Measurements from ENCODE around the gene GCNA. TPM values are rescaled to one million over a fixed set of nuclear protein-coding genes. Genes with fewer than 3 reads are reported as not detected.
"Not testable (repeated sequence)": the region's sequence is repeated elsewhere in the genome, so short reads cannot be mapped to it uniquely, and the experiment has no call there.

GCNA gene
- total and polyA plus RNA-seq, 11 donors = 0.56 to 2.0 (median 1.1) TPM

DNA sequence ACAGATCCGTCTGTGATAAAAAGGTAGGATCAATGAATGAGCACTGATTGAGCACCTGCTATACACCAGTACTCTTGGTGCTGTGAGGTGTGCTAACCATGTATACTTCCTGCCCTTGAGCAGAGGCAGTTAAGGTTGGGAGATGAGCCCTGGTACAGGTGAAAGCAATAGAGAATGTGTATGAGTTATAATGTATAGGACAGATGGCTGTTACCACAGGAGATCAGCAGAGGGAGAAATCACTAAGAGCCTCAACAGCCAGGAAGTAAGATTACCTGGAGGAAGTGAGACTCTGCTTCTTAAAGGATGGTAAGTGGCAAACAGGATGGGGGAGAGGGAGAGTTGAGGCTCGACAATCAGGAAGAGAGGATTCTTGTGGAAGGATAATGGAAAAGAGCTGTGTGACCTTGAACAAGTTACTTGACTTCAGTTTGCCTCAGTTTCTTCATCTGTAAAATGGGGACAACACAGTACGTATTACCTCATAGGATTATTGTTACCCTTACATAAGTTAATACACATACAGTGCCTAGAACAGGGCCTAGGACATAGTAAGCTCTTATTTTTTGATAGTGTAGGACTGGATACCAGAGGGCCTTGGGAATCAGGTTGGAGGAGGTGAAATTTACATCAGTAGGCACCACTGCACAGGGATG is 31.0 kb downstream of the GCNA start:
- peaks cover 0 to 82% (median 71%) of the 10 kb centered on the region in 9 donors for H3K36me3 ChIP-seq

DNA sequence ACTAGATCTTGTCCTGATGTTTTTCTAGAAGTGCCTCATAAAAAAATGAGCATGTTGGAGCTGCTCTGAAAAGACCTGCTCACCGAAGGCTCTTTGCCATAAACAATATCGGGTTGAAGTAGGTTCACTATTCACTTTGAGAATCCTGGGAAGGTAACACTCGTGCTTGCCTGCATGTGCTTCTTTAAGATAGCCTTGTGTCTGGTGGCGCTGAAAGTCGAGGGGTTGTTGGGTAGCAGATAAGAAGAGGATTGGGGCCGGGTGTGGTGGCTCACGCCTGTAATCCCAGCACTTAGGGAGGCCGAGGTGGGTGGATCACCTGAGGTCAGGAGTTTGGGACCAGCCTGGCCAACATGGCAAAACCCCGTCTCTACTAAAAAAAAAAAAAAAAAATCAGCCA is 33.5 kb downstream of the GCNA start:
- H3K9me3 ChIP-seq; intact Hi-C loops (cut with DNase I); H3K4me3 ChIP-seq; H3K27me3 ChIP-seq; ATAC-seq; H3K27ac ChIP-seq; DNase-seq: not testable (repeated sequence)
- peaks cover 0 to 12% (median 0%) of the 10 kb centered on the region in 12 donors for H3K4me1 ChIP-seq
- 85 to 97% (median 91%) methylated on average over 9 of the region's 9 CpGs for WGBS, 4 donors
- peaks cover 0 to 66% (median 53%) of the 10 kb centered on the region in 9 donors for H3K36me3 ChIP-seq

More for the DNA sequence above, 31.0 kb downstream of the GCNA start:
- no peaks in the 10 kb centered on the region for H3K27me3 ChIP-seq
- no peaks in the 10 kb centered on the region for H3K9me3 ChIP-seq
- ATAC-seq = no peak
- no peak for DNase-seq
- no peak overlapping the region for H3K4me3 ChIP-seq
- intact Hi-C loops (cut with DNase I) = no loop called here
- WGBS, 4 donors = 76 to 91% (median 85%) methylated on average over 3 of the region's 3 CpGs
- peaks cover 0 to 18% (median 0%) of the 10 kb centered on the region in 12 donors for H3K4me1 ChIP-seq
- TF ChIP-seq POLR2A (IDR thresholded peaks at IDR 0.05) = no peak
- TF ChIP-seq, protein P1, sequence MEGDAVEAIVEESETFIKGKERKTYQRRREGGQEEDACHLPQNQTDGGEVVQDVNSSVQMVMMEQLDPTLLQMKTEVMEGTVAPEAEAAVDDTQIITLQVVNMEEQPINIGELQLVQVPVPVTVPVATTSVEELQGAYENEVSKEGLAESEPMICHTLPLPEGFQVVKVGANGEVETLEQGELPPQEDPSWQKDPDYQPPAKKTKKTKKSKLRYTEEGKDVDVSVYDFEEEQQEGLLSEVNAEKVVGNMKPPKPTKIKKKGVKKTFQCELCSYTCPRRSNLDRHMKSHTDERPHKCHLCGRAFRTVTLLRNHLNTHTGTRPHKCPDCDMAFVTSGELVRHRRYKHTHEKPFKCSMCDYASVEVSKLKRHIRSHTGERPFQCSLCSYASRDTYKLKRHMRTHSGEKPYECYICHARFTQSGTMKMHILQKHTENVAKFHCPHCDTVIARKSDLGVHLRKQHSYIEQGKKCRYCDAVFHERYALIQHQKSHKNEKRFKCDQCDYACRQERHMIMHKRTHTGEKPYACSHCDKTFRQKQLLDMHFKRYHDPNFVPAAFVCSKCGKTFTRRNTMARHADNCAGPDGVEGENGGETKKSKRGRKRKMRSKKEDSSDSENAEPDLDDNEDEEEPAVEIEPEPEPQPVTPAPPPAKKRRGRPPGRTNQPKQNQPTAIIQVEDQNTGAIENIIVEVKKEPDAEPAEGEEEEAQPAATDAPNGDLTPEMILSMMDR (IDR thresholded peaks at IDR 0.05) = no peak
- no peak overlapping the region for H3K27ac ChIP-seq

DNA sequence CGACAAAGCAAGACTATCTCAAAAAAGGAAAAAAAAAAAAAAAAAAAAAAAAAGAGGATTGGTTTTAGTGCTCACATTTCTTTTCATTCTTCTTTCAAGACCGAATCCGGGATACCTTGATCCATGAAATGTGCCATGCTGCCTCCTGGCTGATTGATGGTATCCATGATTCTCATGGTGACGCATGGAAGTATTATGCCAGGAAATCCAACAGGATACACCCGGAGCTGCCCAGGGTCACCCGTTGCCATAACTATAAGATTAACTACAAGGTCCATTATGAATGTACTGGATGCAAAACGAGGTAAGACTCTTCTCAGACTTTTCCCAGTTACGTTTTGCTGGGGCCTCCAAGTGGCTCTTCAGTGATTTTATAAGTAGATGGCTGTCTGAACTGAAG is 34.0 kb downstream of the GCNA start:
- H3K9me3 ChIP-seq = no peaks in the 10 kb centered on the region
- no peak for ATAC-seq
- DNase-seq = no peak
- TF ChIP-seq POLR2A (IDR thresholded peaks at IDR 0.05) = no peak
- TF ChIP-seq, protein P1 (IDR thresholded peaks at IDR 0.05) = no peak
- H3K27me3 ChIP-seq = no peaks in the 10 kb centered on the region
- peaks cover 0 to 7% (median 0%) of the 10 kb centered on the region in 12 donors for H3K4me1 ChIP-seq
- H3K36me3 ChIP-seq = peaks cover 0 to 62% (median 53%) of the 10 kb centered on the region in 9 donors
- H3K4me3 ChIP-seq = no peak overlapping the region
- H3K27ac ChIP-seq = no peak overlapping the region
- intact Hi-C loops (cut with DNase I) = no loop called here
- 72 to 87% (median 83%) methylated on average over 8 of the region's 8 CpGs for WGBS, 4 donors

DNA sequence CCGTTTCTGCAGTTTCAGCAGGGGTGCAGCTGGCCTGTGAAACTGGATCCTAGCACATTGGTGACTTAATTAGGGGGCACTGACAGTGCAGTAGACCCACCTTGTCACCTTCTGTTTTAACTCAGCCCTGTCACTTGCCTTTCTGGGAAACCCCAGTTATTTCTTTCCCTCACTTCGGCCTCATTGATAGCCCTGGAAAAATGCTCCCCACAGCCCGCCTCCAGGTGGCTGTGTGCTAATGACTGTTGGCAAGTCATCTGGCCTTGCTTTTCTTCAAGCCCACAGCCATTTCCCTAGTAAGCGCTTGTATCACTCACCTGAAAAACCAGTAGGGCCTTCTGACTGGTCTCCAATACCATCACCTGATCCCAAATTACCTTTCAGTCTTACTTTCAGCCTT is 36.8 kb downstream of the GCNA start:
- intact Hi-C loops (cut with DNase I) = loop anchor here in 1 of 10 donors (5.0 kb wide), 1 partner anchor 37 kb away; no protein-coding TSS in a partner anchor
- DNase-seq (no peak), ATAC-seq (no peak)
- peak overlapping the region in 1 of 12 donors; percentile 47 for H3K4me3 ChIP-seq
- H3K36me3 ChIP-seq = peaks cover 0 to 45% (median 36%) of the 10 kb centered on the region in 9 donors
- H3K27me3 ChIP-seq = no peaks in the 10 kb centered on the region
- TF ChIP-seq, protein P1 (IDR thresholded peaks at IDR 0.05) = no peak
- TF ChIP-seq POLR2A (IDR thresholded peaks at IDR 0.05) = no peak
- no peaks in the 10 kb centered on the region for H3K9me3 ChIP-seq
- no peaks in the 10 kb centered on the region for H3K4me1 ChIP-seq
- 89 to 100% (median 95%) methylated on average over 4 of the region's 4 CpGs for WGBS, 4 donors
- no peak overlapping the region for H3K27ac ChIP-seq

Measured in heart left ventricle (tissue), 16 donors.